Measurements from ENCODE around the gene GTPBP4. TPM values are rescaled to one million over a fixed set of nuclear protein-coding genes. Genes with fewer than 3 reads are reported as not detected.
A peak's percentile ranks its signal among the peaks of the same experiment; 100 is the strongest.
"Not testable (repeated sequence)": the region's sequence is repeated elsewhere in the genome, so short reads cannot be mapped to it uniquely, and the experiment has no call there.

Gene GTPBP4
- total RNA-seq, 1 experiment from 2014 or later = 97.4 TPM

DNA sequence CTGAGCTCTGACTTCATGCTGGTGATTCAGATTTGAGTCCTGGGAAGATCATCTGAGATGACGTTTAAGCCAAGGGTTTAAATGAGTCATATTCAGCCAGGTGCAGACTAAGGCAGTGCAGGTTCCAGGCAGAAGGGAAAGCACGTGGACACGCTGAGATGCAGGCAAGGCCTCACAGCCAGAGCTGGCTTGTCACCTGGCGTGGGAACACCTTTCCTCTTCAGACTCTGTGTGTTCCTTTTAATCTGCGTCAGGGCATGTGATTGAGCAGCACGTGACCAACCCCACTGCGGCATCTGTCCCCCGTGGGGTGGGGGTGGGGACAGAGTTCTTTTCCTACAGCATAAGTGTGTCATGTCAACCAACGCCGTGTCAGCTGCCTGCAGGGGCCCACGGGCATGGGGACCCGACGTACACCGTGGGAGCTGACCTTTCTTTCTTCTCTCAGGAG is 48.1 kb downstream of the GTPBP4 start:
- no peaks in the 10 kb centered on the region for H3K27me3 Mint-ChIP-seq (ENCODE audit: low read depth)
- DNase-seq (ENCODE audit: low spot score) (no peak), ATAC-seq (no peak)
- H3K9me3 Mint-ChIP-seq = no peaks in the 10 kb centered on the region
- ChIA-PET CTCF (interaction anchor here (0.7 to 1.7 kb wide), 2 partner anchors 13 to 221 kb away, joined by 3 to 7 read pairs; partner anchors contain the start of gene IDI1), POLR2A (interaction anchor here (1.1 to 2.9 kb wide), 2 partner anchors 9 to 12 kb away, joined by 3 to 10 read pairs; partner anchors contain the start of gene IDI1)
- no peak overlapping the region for H3K27ac Mint-ChIP-seq
- peaks cover 14% of the 10 kb centered on the region for H3K36me3 Mint-ChIP-seq
- no peaks in the 10 kb centered on the region for H3K4me1 Mint-ChIP-seq
- TF ChIP-seq ZBTB21 (CRISPR knock-in tag; IDR thresholded peaks at IDR 0.05; ENCODE audit: borderline replicate concordance) = no peak
- TF ChIP-seq, protein P1, sequence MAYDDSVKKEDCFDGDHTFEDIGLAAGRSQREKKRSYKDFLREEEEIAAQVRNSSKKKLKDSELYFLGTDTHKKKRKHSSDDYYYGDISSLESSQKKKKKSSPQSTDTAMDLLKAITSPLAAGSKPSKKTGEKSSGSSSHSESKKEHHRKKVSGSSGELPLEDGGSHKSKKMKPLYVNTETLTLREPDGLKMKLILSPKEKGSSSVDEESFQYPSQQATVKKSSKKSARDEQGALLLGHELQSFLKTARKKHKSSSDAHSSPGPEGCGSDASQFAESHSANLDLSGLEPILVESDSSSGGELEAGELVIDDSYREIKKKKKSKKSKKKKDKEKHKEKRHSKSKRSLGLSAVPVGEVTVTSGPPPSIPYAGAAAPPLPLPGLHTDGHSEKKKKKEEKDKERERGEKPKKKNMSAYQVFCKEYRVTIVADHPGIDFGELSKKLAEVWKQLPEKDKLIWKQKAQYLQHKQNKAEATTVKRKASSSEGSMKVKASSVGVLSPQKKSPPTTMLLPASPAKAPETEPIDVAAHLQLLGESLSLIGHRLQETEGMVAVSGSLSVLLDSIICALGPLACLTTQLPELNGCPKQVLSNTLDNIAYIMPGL (CRISPR knock-in tag; IDR thresholded peaks at IDR 0.05) = no peak
- no peak for TF ChIP-seq TEAD1 (CRISPR knock-in tag; IDR thresholded peaks at IDR 0.05)
- no peak for TF ChIP-seq NR1H2 (CRISPR knock-in tag; IDR thresholded peaks at IDR 0.05)
- TF ChIP-seq, protein P2, sequence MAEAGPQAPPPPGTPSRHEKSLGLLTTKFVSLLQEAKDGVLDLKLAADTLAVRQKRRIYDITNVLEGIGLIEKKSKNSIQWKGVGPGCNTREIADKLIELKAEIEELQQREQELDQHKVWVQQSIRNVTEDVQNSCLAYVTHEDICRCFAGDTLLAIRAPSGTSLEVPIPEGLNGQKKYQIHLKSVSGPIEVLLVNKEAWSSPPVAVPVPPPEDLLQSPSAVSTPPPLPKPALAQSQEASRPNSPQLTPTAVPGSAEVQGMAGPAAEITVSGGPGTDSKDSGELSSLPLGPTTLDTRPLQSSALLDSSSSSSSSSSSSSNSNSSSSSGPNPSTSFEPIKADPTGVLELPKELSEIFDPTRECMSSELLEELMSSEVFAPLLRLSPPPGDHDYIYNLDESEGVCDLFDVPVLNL (CRISPR knock-in tag; IDR thresholded peaks at IDR 0.05; ENCODE audit: borderline replicate concordance, low read depth) = no peak
- H3K4me3 Mint-ChIP-seq = no peak overlapping the region

DNA sequence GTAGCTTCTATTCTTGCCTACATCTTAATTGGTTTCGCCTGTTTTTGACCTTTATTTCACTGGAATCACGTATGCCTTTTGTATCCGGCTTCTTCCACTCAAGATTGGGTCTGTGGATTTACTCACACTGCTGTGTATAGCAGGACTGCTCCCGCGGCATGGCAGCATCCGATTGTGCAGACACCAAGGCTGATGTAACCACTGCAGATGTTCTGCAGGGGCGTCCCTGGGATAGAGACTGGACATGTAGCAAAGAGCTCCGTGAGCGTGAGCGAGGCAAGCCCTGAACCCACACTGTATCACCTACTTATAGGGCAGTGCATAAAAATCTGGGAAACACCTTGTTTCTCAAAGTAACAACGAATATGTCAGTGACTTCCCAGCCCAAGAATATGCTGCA is 48.9 kb downstream of the GTPBP4 start:
- no peaks in the 10 kb centered on the region for H3K27me3 Mint-ChIP-seq (ENCODE audit: low read depth)
- no peaks in the 10 kb centered on the region for H3K9me3 Mint-ChIP-seq
- no peak overlapping the region for H3K4me3 Mint-ChIP-seq
- TF ChIP-seq SMAD3 (CRISPR knock-in tag; IDR thresholded peaks at IDR 0.05; ENCODE audit: borderline replicate concordance) (no peak), JUN (CRISPR knock-in tag; IDR thresholded peaks at IDR 0.05) (no peak), ETV6 (CRISPR knock-in tag; IDR thresholded peaks at IDR 0.05) (no peak), PRRX2 (CRISPR knock-in tag; IDR thresholded peaks at IDR 0.05) (no peak)
- peak overlapping the region; percentile 83 for H3K27ac Mint-ChIP-seq
- POLR2A ChIA-PET = interaction anchor here (0.6 to 2.9 kb wide), 2 partner anchors 12 to 688 kb away, joined by 3 to 10 read pairs; partner anchors contain the start of gene IDI1
- H3K36me3 Mint-ChIP-seq = peaks cover 21% of the 10 kb centered on the region
- no peak for ATAC-seq
- H3K4me1 Mint-ChIP-seq = no peaks in the 10 kb centered on the region
- no peak for DNase-seq (ENCODE audit: low spot score)
- CTCF ChIA-PET = interaction anchor here (0.7 to 0.9 kb wide), 2 partner anchors 143 to 221 kb away, joined by 3 read pairs; no protein-coding TSS in a partner anchor

DNA sequence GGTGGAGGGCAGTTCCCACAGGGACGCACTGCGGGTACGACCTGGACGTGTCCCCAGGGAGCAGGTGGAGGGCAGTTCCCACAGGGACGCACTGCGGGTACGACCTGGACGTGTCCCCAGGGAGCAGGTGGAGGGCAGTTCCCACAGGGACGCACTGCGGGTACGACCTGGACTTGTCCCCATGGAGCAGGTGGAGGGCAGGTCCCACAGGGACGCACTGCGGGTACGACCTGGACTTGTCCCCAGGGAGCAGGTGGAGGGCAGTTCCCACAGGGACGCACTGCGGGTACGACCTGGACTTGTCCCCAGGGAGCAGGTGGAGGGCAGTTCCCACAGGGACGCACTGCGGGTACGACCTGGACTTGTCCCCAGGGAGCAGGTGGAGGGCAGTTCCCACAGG is 50.5 kb downstream of the GTPBP4 start:
- H3K27ac Mint-ChIP-seq; CTCF ChIA-PET; H3K27me3 Mint-ChIP-seq (ENCODE audit: low read depth); DNase-seq (ENCODE audit: low spot score); H3K4me1 Mint-ChIP-seq; H3K4me3 Mint-ChIP-seq; ATAC-seq; POLR2A ChIA-PET; H3K9me3 Mint-ChIP-seq: not testable (repeated sequence)
- H3K36me3 Mint-ChIP-seq = peaks cover 34% of the 10 kb centered on the region

DNA sequence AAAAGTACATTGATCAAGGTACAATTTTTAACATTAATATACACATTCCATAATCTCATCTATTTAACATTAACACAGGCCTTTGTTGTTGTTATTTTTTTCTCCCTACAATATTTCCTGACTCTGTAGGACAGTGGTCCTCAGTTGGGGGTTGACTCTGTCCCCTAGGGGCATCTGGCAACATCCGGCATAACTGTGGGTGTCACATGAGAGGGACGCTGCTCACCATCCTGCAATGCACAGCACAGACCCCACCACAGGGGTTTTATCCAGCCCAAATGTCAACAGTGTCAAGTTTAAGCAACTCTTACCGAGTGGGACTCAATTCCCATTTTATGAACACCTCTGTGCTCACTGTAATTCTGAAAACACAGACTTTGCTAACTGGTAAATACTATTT is 51.9 kb downstream of the GTPBP4 start:
- CTCF ChIA-PET = no interaction called here
- no peak overlapping the region for H3K27ac Mint-ChIP-seq
- peaks cover 41% of the 10 kb centered on the region for H3K36me3 Mint-ChIP-seq
- DNase-seq (ENCODE audit: low spot score) (no peak), ATAC-seq (no peak)
- H3K9me3 Mint-ChIP-seq = no peaks in the 10 kb centered on the region
- H3K4me1 Mint-ChIP-seq = peaks cover 3% of the 10 kb centered on the region
- no peaks in the 10 kb centered on the region for H3K27me3 Mint-ChIP-seq (ENCODE audit: low read depth)
- POLR2A ChIA-PET = no interaction called here
- no peak overlapping the region for H3K4me3 Mint-ChIP-seq
- TF ChIP-seq FOXJ3 (CRISPR knock-in tag; IDR thresholded peaks at IDR 0.05; ENCODE audit: borderline replicate concordance) (no peak), OVOL2 (CRISPR knock-in tag; IDR thresholded peaks at IDR 0.05; ENCODE audit: borderline replicate concordance) (no peak), EMX1 (CRISPR knock-in tag; IDR thresholded peaks at IDR 0.05) (no peak)
- TF ChIP-seq, protein P3, sequence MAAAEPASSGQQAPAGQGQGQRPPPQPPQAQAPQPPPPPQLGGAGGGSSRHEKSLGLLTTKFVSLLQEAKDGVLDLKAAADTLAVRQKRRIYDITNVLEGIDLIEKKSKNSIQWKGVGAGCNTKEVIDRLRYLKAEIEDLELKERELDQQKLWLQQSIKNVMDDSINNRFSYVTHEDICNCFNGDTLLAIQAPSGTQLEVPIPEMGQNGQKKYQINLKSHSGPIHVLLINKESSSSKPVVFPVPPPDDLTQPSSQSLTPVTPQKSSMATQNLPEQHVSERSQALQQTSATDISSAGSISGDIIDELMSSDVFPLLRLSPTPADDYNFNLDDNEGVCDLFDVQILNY (CRISPR knock-in tag; IDR thresholded peaks at IDR 0.05) = no peak
- TF ChIP-seq, protein P4, sequence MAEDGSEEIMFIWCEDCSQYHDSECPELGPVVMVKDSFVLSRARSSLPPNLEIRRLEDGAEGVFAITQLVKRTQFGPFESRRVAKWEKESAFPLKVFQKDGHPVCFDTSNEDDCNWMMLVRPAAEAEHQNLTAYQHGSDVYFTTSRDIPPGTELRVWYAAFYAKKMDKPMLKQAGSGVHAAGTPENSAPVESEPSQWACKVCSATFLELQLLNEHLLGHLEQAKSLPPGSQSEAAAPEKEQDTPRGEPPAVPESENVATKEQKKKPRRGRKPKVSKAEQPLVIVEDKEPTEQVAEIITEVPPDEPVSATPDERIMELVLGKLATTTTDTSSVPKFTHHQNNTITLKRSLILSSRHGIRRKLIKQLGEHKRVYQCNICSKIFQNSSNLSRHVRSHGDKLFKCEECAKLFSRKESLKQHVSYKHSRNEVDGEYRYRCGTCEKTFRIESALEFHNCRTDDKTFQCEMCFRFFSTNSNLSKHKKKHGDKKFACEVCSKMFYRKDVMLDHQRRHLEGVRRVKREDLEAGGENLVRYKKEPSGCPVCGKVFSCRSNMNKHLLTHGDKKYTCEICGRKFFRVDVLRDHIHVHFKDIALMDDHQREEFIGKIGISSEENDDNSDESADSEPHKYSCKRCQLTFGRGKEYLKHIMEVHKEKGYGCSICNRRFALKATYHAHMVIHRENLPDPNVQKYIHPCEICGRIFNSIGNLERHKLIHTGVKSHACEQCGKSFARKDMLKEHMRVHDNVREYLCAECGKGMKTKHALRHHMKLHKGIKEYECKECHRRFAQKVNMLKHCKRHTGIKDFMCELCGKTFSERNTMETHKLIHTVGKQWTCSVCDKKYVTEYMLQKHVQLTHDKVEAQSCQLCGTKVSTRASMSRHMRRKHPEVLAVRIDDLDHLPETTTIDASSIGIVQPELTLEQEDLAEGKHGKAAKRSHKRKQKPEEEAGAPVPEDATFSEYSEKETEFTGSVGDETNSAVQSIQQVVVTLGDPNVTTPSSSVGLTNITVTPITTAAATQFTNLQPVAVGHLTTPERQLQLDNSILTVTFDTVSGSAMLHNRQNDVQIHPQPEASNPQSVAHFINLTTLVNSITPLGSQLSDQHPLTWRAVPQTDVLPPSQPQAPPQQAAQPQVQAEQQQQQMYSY (CRISPR knock-in tag; IDR thresholded peaks at IDR 0.05) = no peak
- TF ChIP-seq, protein P5, sequence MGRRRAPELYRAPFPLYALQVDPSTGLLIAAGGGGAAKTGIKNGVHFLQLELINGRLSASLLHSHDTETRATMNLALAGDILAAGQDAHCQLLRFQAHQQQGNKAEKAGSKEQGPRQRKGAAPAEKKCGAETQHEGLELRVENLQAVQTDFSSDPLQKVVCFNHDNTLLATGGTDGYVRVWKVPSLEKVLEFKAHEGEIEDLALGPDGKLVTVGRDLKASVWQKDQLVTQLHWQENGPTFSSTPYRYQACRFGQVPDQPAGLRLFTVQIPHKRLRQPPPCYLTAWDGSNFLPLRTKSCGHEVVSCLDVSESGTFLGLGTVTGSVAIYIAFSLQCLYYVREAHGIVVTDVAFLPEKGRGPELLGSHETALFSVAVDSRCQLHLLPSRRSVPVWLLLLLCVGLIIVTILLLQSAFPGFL (CRISPR knock-in tag; IDR thresholded peaks at IDR 0.05; ENCODE audit: borderline replicate concordance) = no peak

Data from WTC11 (cell line).